Measurements from ENCODE around the gene SRP14.

- TF ChIP-seq CTCF (IDR thresholded peaks at IDR 0.05) (no peak), POLR2A (IDR thresholded peaks at IDR 0.05) (no peak)
Measured at GRCh38 chr15:40031300-40031699, 7.7 kb downstream of the SRP14 start.

Measured in adrenal gland (tissue), 5 donors.